ENCODE results near the gene MRPL38. TPM values are rescaled to one million over a fixed set of nuclear protein-coding genes. Genes with fewer than 3 reads are reported as not detected.

The MRPL38 gene
- total RNA-seq, 1 experiment from 2014 or later = 108 TPM

GRCh38 chr17:75849279-75849646, 55.4 kb downstream of the MRPL38 start:
- H3K79me1 ChIP-seq (ENCODE audit: insufficient read depth, low read depth, low read length, poor library complexity, severe bottlenecking) = peaks cover under 1% of the 10 kb centered on the region
- H4K91ac ChIP-seq (ENCODE audit: insufficient read length, low read depth, low read length) = no peak overlapping the region
- no peak overlapping the region for H4K5ac ChIP-seq (ENCODE audit: insufficient read length, low read depth, low read length)
- H3K18ac ChIP-seq (ENCODE audit: insufficient read length, low read depth, low read length) = no peak overlapping the region
- H3K4me1 ChIP-seq (ENCODE audit: insufficient read depth, low read length) = peaks cover 1% of the 10 kb centered on the region; the same call in 1 of the 2 replicates
- H4K20me1 ChIP-seq (ENCODE audit: control insufficient read depth, insufficient read depth, insufficient read length) = peaks cover 2% of the 10 kb centered on the region
- no peak for TF ChIP-seq CTCF (conservative IDR thresholded peaks at IDR 0.05)
- no peak overlapping the region for H2AFZ ChIP-seq (ENCODE audit: low read length)
- peaks cover under 1% of the 10 kb centered on the region; the same call in 1 of the 2 replicates for H3K79me2 ChIP-seq (ENCODE audit: insufficient read depth, low read length)
- no peaks in the 10 kb centered on the region for H3K9me3 Mint-ChIP-seq
- no peak overlapping the region for H3K27ac ChIP-seq (ENCODE audit: insufficient read length, low read depth, low read length)
- H3K36me3 Mint-ChIP-seq (ENCODE audit: insufficient read depth in 1 of 3, low read depth in 3 of 3) = peaks cover 24 to 58% (median 56%) of the 10 kb centered on the region in 3 experiments
- H3T11ph ChIP-seq (ENCODE audit: low read length) = no peak overlapping the region
- no peak overlapping the region for H3K4me2 ChIP-seq (ENCODE audit: insufficient read depth, insufficient read length, low read length)
- no peak overlapping the region for H2BK15ac ChIP-seq (ENCODE audit: low read depth, low read length)
- no peak overlapping the region for H3K27ac Mint-ChIP-seq
- no peak overlapping the region for H2BK12ac ChIP-seq (ENCODE audit: insufficient read length, low read depth, low read length)
- no peak overlapping the region for H3K23ac ChIP-seq (ENCODE audit: insufficient read length, low read depth, low read length)
- no peak overlapping the region for H3K9ac ChIP-seq (ENCODE audit: extremely low read depth, insufficient read length, low read length)
- H2BK120ac ChIP-seq (ENCODE audit: low read depth, low read length, poor library complexity, severe bottlenecking) = no peak overlapping the region
- no peaks in the 10 kb centered on the region for H3K9me3 ChIP-seq (ENCODE audit: control insufficient read depth, low read depth, low read length)
- no peak overlapping the region for H2BK20ac ChIP-seq (ENCODE audit: low read depth, low read length, poor library complexity, severe bottlenecking)
- H2AK5ac ChIP-seq (ENCODE audit: insufficient read length, low read length) = no peak overlapping the region
- H3K27me3 ChIP-seq (ENCODE audit: insufficient read depth, low read length) = no peaks in the 10 kb centered on the region
- no peak overlapping the region for H3K14ac ChIP-seq (ENCODE audit: insufficient read depth, low read length)
- no peak overlapping the region for H3K4ac ChIP-seq (ENCODE audit: low read depth, low read length)
- no peak overlapping the region for H2BK5ac ChIP-seq (ENCODE audit: insufficient read length, low read length)
- H3K4me1 Mint-ChIP-seq = peaks cover 6 to 18% of the 10 kb centered on the region in 2 experiments
- no peaks in the 10 kb centered on the region for H3K27me3 Mint-ChIP-seq (ENCODE audit: low read depth)
- no peak overlapping the region for H4K8ac ChIP-seq (replicated peaks; ENCODE audit: insufficient read length, low read depth, low read length)
- WGBS (ENCODE audit: extremely low coverage, insufficient read length, low lambda C conversion rate) = no CpG with 5 or more reads among the region's 11 CpGs
- no peak for DNase-seq
- H3K56ac ChIP-seq (ENCODE audit: insufficient read length, low read depth, low read length) = no peak overlapping the region
- H3K4me3 Mint-ChIP-seq = no peak overlapping the region
- H3K23me2 ChIP-seq (ENCODE audit: insufficient read length, low read depth, low read length, poor library complexity, severe bottlenecking) = no peaks in the 10 kb centered on the region

Other genes starting within 250 kb of the MRPL38 start
- 40.0 and 40.1 TPM in 2 replicates for gene RECQL5, start 237.7 kb downstream of the MRPL38 start, total RNA-seq (2021)
- 82.6 and 89.7 TPM in 2 replicates for gene SAP30BP, start 237.5 kb downstream of the MRPL38 start, total RNA-seq (2021)
- gene ITGB4, start 183.4 kb downstream of the MRPL38 start, total RNA-seq (2021) = 3.9 and 5.3 TPM in 2 replicates
- 36.7 and 38.4 TPM in 2 replicates for gene GALK1, start 139.7 kb downstream of the MRPL38 start, total RNA-seq (2021)
- 35.6 and 36.4 TPM in 2 replicates for gene UNK, start 120.1 kb downstream of the MRPL38 start, total RNA-seq (2021)
- 6.3 and 6.8 TPM in 2 replicates for gene UNC13D, start 60.5 kb downstream of the MRPL38 start, total RNA-seq (2021)
- gene WBP2, start 49.5 kb downstream of the MRPL38 start, total RNA-seq (2021) = 59.2 and 63.2 TPM in 2 replicates
- gene TRIM47, start 26.3 kb downstream of the MRPL38 start, total RNA-seq (2021) = 5.5 and 6.9 TPM in 2 replicates
- 34.1 and 39.6 TPM in 2 replicates for gene TRIM65, start 7.9 kb downstream of the MRPL38 start, total RNA-seq (2021)
- gene FBF1, start 36.2 kb upstream of the MRPL38 start, total RNA-seq (2021) = 8.3 and 9.7 TPM in 2 replicates
- 27.2 and 27.4 TPM in 2 replicates for gene ACOX1, start 74.3 kb upstream of the MRPL38 start, total RNA-seq (2021)
- 19.3 and 19.9 TPM in 2 replicates for gene TEN1, start 74.4 kb upstream of the MRPL38 start, total RNA-seq (2021)
- 11.7 and 14.3 TPM in 2 replicates for gene CDK3, start 96.0 kb upstream of the MRPL38 start, total RNA-seq (2021)
- gene EVPL, start 122.4 kb upstream of the MRPL38 start, total RNA-seq (2021) = 0.48 and 0.53 TPM in 2 replicates
- gene SRP68, start 167.6 kb upstream of the MRPL38 start, total RNA-seq (2021) = 85.1 and 86.1 TPM in 2 replicates
- 0.79 and 0.81 TPM in 2 replicates for gene GALR2, start 169.9 kb upstream of the MRPL38 start, total RNA-seq (2021)
- 0.09 and 0.31 TPM in 2 replicates for gene ZACN, start 174.3 kb upstream of the MRPL38 start, total RNA-seq (2021)
- gene EXOC7, start 198.9 kb upstream of the MRPL38 start, total RNA-seq (2021) = 160 and 162 TPM in 2 replicates
- 3.7 and 4.0 TPM in 2 replicates for gene FOXJ1, start 236.4 kb upstream of the MRPL38 start, total RNA-seq (2021)